Measurements from ENCODE around the gene MLF2.

DNA sequence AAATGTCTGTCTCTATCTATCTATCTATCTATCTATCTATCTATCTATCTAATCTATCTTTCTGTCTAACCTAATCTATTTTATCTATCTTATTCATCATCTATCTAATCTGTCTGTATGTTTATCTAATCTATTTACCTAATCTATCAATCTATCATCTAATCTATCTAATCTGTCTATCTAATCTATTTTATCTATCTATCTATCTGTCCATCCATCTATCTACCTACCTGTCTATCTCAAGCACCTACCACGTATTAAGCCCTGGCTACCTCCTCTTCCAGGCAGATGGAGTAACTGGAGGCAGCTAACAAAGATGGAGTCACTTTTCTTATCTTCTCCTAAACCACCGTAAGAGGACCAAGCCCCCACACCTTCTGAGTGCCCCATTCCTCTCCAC, 42.1 kb upstream of the MLF2 start:
- TF ChIP-seq, protein P1, sequence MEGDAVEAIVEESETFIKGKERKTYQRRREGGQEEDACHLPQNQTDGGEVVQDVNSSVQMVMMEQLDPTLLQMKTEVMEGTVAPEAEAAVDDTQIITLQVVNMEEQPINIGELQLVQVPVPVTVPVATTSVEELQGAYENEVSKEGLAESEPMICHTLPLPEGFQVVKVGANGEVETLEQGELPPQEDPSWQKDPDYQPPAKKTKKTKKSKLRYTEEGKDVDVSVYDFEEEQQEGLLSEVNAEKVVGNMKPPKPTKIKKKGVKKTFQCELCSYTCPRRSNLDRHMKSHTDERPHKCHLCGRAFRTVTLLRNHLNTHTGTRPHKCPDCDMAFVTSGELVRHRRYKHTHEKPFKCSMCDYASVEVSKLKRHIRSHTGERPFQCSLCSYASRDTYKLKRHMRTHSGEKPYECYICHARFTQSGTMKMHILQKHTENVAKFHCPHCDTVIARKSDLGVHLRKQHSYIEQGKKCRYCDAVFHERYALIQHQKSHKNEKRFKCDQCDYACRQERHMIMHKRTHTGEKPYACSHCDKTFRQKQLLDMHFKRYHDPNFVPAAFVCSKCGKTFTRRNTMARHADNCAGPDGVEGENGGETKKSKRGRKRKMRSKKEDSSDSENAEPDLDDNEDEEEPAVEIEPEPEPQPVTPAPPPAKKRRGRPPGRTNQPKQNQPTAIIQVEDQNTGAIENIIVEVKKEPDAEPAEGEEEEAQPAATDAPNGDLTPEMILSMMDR (IDR thresholded peaks at IDR 0.05), result no peak
- no peak for TF ChIP-seq POLR2A (IDR thresholded peaks at IDR 0.05)
